Measurements from ENCODE around the gene PRAMEF5.
"Not testable (repeated sequence)": the region's sequence is repeated elsewhere in the genome, so short reads cannot be mapped to it uniquely, and the experiment has no call there.

- TF ChIP-seq CTCF (conservative IDR thresholded peaks at IDR 0.05); ZFX (IDR thresholded peaks at IDR 0.05): not testable (repeated sequence)
Measured at GRCh38 chr1:13289030-13289429, 35.0 kb downstream of the PRAMEF5 start.

Measured in C4-2B (cell line).